ENCODE results near the gene SLC39A9.

GRCh38 chr14:69364378-69364777, 34.1 kb upstream of the SLC39A9 start:
- TF ChIP-seq CTCF (IDR thresholded peaks at IDR 0.05; ENCODE audit: poor library complexity, severe bottlenecking) (no peak), POLR2AphosphoS5 (IDR thresholded peaks at IDR 0.05) (no peak)
